ENCODE measurements around the gene TNS4.

TNS4 gene

DNA sequence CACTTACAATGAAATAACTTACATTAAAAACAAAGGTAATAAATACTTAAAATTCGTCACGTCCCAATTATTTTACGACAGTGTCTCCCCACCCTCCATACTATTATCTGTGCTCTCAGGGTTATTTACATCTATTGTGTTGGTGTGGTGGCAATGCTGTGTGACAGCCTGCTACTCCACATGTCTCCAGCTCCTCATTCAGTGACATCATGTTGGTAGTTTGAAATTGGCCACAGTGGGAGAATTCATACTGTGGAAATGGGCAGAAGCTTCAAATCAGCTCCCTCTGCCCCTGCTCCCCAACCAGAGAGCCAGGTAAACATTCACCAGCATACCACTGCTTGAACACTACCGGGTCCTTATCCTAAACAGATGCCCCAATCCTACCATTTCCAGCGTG is 6.3 kb downstream of the TNS4 start:
- in situ Hi-C loops (cut with MboI; ENCODE audit: low pct_unique_long_range_greater_than_20kb, low sequenced_read_pairs, unreplicated experiment), result no loop called here
- no peak for TF ChIP-seq CTCF (IDR thresholded peaks at IDR 0.05; ENCODE audit: extremely low read depth, insufficient read depth, missing control alignments)
- DNase-seq (ENCODE audit: low spot score), result no peak

DNA sequence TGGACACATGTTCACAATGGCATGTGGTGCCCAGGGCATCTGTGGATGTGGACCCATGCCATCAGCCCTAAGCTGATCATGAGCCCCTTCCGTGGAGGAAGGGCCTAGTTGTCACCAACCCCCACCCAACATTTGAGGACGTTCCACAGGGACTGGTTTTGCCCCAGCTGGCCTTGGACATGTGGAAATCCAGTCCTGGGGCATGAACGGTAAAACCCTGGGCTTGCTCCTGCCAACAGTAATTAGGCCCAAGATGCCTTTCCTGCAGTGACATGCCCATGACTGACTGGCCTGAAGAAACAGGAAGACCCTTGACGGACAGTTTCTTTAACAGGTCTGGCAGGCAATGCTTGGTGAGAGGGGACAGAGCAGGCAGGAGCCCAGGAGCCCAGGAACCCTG is 7.7 kb downstream of the TNS4 start:
- no peak for DNase-seq (ENCODE audit: low spot score)
- in situ Hi-C loops (cut with MboI; ENCODE audit: low pct_unique_long_range_greater_than_20kb, low sequenced_read_pairs, unreplicated experiment), result no loop called here
- TF ChIP-seq CTCF (IDR thresholded peaks at IDR 0.05; ENCODE audit: extremely low read depth, insufficient read depth, missing control alignments), result no peak

DNA sequence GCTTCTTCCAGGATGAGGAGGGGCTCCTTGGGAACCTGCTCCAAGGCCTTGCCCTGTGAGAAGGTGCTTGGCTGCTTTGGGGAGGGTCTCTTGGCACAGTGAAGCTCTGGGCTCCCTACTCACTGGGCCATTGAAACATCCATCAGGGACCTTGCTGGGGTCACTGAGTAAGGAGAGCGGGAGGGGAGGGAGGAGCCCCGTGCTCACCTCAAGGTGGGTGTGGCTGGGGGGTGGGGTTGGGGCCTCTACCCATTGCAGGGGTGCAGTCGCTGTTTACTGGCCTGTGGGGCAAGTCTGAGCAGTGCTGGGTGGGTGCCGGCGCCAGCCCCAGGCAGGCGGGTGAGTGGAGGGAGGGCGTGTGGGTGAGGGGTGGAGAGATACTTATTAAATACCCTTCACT is 9.9 kb downstream of the TNS4 start:
- TF ChIP-seq CTCF (IDR thresholded peaks at IDR 0.05; ENCODE audit: extremely low read depth, insufficient read depth, missing control alignments), result no peak
- DNase-seq (ENCODE audit: low spot score), result no peak
- in situ Hi-C loops (cut with MboI; ENCODE audit: low pct_unique_long_range_greater_than_20kb, low sequenced_read_pairs, unreplicated experiment), result no loop called here

DNA sequence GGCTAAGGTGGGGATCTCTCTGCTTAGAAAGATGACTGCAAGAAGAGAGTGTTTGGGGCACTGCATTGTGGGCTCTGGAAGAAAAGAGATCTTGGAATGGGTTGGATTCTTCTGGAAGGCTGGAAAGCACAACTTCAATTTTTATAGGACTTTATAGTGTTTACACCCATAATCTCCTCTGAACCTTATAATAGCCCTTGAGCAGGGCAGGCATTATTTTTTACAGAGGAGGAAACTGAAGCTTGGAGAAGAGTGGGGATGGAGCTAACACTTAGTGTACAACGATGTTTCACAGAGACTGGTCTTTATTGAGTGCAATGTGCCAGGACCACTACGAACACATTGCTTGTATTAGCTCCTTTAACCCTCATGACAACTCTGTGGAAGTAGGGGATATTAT is 10.4 kb downstream of the TNS4 start:
- DNase-seq (ENCODE audit: low spot score), result no peak
- in situ Hi-C loops (cut with MboI; ENCODE audit: low pct_unique_long_range_greater_than_20kb, low sequenced_read_pairs, unreplicated experiment), result no loop called here
- no peak for TF ChIP-seq CTCF (IDR thresholded peaks at IDR 0.05; ENCODE audit: extremely low read depth, insufficient read depth, missing control alignments)

- DNase-seq (ENCODE audit: low spot score), result no peak
- in situ Hi-C loops (cut with MboI; ENCODE audit: low pct_unique_long_range_greater_than_20kb, low sequenced_read_pairs, unreplicated experiment), result no loop called here
- no peak for TF ChIP-seq CTCF (IDR thresholded peaks at IDR 0.05; ENCODE audit: extremely low read depth, insufficient read depth, missing control alignments)
Observed at GRCh38 chr17:40490289-40490853, 11.1 kb downstream of the TNS4 start.

GRCh38 chr17:40487371-40488020 is 13.9 kb downstream of the TNS4 start:
- no peak for TF ChIP-seq CTCF (IDR thresholded peaks at IDR 0.05; ENCODE audit: extremely low read depth, insufficient read depth, missing control alignments)
- no peak for DNase-seq (ENCODE audit: low spot score)
- in situ Hi-C loops (cut with MboI; ENCODE audit: low pct_unique_long_range_greater_than_20kb, low sequenced_read_pairs, unreplicated experiment), result no loop called here

All from GM13977 (cell line).